GM12878 (cell line): ENCODE measurements around the gene PPP2R5C.

Experiments
- BCLAF1 ChIP-seq: fragments of 450-650 bp; IDR thresholded peaks from 2 replicates; pipeline ENCODE4 v1.6.1; 2017; ENCODE audit warnings: antibody characterized with exemption, mild to moderate bottlenecking, moderate library complexity
- CTCF ChIP-seq, 3 experiments: IDR thresholded peaks in 2 of 3; conservative IDR thresholded peaks in 1 of 3; 2 replicates each; pipeline ENCODE4 v1.5.1; 2011; ENCODE audit warnings: low read depth in 3 of 3, low read length in 3 of 3, mild to moderate bottlenecking in 3 of 3, control low read depth in 2 of 3, moderate library complexity in 2 of 3, inconsistent platforms in 1 of 3, mixed read lengths in 1 of 3; ENCODE audit not compliant: control insufficient read depth in 2 of 3, insufficient read depth in 1 of 3; ENCODE audit errors: extremely low read depth in 1 of 3
- EP300 ChIP-seq, 2 experiments: fragments of 150-350 bp in 1 of 2; IDR thresholded peaks; 2 replicates each; pipeline ENCODE4 v1.6.1; 2011 to 2012; ENCODE audit warnings: low read depth in 2 of 2, low read length in 2 of 2, borderline replicate concordance in 1 of 2, improper control_type of control experiment in 1 of 2, inconsistent platforms in 1 of 2; ENCODE audit not compliant: control insufficient read depth in 1 of 2
- NFIC ChIP-seq: IDR thresholded peaks from 2 replicates; pipeline ENCODE4 v1.6.1; 2012; ENCODE audit warnings: low read depth, mild to moderate bottlenecking, inconsistent platforms, low read length, moderate library complexity
- POLR2AphosphoS5 ChIP-seq: IDR thresholded peaks from 2 replicates; pipeline ENCODE4 v1.6.1; 2011; ENCODE audit warnings: mild to moderate bottlenecking, low read length, inconsistent platforms
- RAD21 ChIP-seq: IDR thresholded peaks from 2 replicates; pipeline ENCODE4 v1.6.1; 2011; ENCODE audit warnings: mild to moderate bottlenecking, low read depth, low read length, moderate library complexity; ENCODE audit not compliant: insufficient read depth
- STAT1 ChIP-seq: fragments of 450-650 bp; conservative IDR thresholded peaks from 2 replicates; pipeline ENCODE4 v1.6.1; 2014; ENCODE audit warnings: antibody characterized with exemption, mild to moderate bottlenecking
- TARDBP ChIP-seq: IDR thresholded peaks from 2 replicates; pipeline ENCODE4 v1.6.1; 2016; ENCODE audit warnings: borderline replicate concordance
- USF1 ChIP-seq: IDR thresholded peaks from 2 replicates; pipeline ENCODE4 v1.6.1; 2011; ENCODE audit warnings: borderline replicate concordance, low read depth, mild to moderate bottlenecking, moderate library complexity, mixed read lengths, low read length; ENCODE audit not compliant: insufficient read depth; ENCODE audit errors: extremely low read length

GRCh38 chr14:101879529-101880336 lies 118.2 kb downstream of the PPP2R5C start:
- TF ChIP-seq STAT1: no peak
- TF ChIP-seq NFIC: no peak
- TF ChIP-seq CTCF (IDR thresholded peaks at IDR 0.05 in 2 of 3, conservative IDR thresholded peaks at IDR 0.05 in 1 of 3; ENCODE audit: control insufficient read depth in 2 of 3, extremely low read depth in 1 of 3, insufficient read depth in 1 of 3, low read depth in 3 of 3, low read length in 3 of 3): no peak
- TF ChIP-seq USF1: no peak
- no peak for TF ChIP-seq RAD21
- TF ChIP-seq POLR2AphosphoS5: no peak
- no peak for TF ChIP-seq BCLAF1
- no peak for TF ChIP-seq EP300 (IDR thresholded peaks at IDR 0.05; ENCODE audit: borderline replicate concordance in 1 of 2, control insufficient read depth in 1 of 2, low read depth in 2 of 2, low read length in 2 of 2)
- no peak for TF ChIP-seq TARDBP
